Activated gamma-delta T cell treated with anti-CD3 and anti-CD28 coated beads, Interleukin-2, amount 50 U/mL, for 16 hours (primary cell): ENCODE measurements around the gene ZIK1.

ENCODE experiments used
- DNase-seq: peaks from one replicate; pipeline ENCODE4 v3.0.0-alpha.2; 2020; ENCODE audit warnings: low read depth

The ZIK1 gene

DNA sequence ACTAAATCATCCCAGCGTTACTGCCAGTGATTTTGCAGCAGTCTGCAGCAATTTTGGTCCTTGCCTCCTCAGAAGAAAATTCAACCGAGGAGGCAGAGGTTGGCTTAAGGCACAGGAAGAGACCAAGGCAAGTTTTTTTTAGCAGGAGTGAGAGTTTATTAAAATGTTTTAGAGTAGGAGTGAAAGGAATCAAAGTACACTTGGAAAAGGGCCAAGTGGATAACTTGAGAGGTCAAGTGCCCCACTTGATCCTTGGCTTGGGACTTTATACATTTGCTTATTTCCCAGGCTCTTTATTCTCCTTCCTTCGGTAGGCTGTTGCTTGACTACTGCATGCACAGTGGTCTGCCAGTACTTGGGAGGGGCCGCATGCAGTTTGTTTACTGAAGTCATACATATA is 27.2 kb downstream of the ZIK1 start:
- DNase-seq: no peak

GRCh38 chr19:57613941-57614743 is 30.2 kb downstream of the ZIK1 start, which contains the start of gene ZNF134:
Gene ZNF134 (plus strand): TSS chr19:57614242. CDS start chr19:57619469, 5,227 bp downstream.
- DNase-seq: peak; percentile 85

GRCh38 chr19:57615346-57615745 is 31.4 kb downstream of the ZIK1 start:
- no peak for DNase-seq

DNA sequence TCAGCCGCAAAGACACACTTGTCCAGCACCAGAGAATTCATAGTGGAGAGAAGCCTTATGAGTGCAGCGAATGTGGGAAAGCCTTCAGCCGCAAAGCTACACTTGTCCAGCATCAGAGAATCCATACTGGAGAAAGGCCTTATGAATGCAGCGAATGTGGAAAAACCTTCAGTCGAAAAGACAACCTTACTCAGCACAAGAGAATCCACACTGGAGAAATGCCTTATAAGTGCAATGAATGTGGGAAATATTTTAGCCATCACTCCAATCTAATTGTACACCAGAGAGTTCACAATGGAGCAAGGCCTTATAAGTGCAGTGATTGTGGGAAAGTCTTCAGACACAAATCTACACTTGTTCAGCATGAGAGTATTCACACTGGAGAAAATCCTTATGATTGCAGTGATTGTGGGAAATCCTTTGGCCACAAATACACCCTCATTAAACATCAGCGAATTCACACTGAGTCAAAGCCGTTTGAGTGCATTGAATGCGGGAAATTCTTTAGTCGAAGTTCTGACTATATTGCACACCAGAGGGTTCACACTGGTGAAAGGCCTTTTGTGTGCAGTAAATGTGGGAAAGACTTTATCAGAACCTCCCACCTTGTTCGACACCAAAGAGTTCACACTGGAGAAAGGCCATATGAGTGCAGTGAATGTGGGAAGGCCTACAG is 36.9 kb downstream of the ZIK1 start:
- DNase-seq: no peak

GRCh38 chr19:57623091-57623490 is 39.1 kb downstream of the ZIK1 start:
- DNase-seq: no peak

- DNase-seq: peak; percentile 83
Observed at GRCh38 chr19:57632987-57633831, 49.3 kb downstream of the ZIK1 start, which contains the start of gene ZNF211. Gene ZNF211 (plus strand): TSS chr19:57633168. CDS start chr19:57633347, 179 bp downstream.

DNA sequence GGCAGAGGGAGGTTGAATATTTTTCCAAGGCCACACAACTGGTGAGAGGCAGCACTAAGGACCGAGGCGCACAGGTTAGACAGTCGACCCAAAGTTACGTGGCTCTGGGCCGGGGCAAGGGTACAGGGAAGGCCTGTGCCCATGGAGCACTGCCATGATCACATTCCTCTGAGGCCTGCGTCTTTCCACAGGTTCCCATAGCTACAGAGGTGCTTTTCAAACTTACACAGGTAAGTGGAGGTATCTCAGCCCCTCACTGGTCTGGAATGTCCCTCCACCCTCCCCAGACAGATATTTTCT is 49.8 kb downstream of the ZIK1 start:
- no peak for DNase-seq

DNA sequence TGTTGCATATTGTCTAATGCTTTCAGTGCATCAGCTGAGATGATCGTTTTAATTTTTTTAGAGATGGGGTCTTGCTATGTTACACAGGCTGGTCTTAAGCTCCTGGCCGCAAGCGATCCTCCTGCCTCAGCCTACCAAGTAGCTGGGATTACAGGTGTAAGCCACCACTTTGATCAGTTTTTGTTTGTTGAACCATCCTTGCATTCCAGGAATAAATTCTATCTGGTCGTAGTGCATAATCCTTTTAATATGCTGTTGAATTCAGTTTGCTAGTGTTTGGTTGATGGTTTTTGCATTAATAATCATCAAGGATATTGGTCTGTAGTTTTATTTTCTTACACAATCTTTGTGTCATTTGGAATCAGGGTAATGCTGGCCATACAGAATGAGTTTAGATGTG is 53.4 kb downstream of the ZIK1 start:
- DNase-seq: no peak

DNA sequence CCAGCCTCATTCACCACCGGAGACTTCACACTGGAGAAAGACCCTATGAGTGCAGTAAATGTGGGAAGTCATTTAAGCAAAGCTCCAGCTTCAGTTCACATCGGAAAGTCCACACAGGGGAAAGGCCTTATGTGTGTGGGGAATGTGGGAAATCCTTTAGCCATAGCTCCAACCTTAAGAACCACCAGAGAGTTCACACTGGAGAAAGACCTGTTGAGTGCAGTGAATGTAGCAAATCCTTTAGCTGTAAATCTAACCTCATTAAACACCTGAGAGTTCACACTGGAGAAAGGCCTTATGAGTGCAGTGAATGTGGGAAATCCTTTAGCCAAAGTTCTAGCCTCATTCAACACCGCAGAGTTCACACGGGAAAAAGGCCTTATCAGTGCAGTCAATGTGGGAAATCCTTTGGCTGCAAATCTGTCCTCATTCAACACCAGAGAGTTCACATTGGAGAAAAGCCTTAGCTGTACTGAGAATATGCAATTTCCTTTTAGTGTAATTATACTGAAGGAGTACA is 57.8 kb downstream of the ZIK1 start:
- DNase-seq: no peak

DNA sequence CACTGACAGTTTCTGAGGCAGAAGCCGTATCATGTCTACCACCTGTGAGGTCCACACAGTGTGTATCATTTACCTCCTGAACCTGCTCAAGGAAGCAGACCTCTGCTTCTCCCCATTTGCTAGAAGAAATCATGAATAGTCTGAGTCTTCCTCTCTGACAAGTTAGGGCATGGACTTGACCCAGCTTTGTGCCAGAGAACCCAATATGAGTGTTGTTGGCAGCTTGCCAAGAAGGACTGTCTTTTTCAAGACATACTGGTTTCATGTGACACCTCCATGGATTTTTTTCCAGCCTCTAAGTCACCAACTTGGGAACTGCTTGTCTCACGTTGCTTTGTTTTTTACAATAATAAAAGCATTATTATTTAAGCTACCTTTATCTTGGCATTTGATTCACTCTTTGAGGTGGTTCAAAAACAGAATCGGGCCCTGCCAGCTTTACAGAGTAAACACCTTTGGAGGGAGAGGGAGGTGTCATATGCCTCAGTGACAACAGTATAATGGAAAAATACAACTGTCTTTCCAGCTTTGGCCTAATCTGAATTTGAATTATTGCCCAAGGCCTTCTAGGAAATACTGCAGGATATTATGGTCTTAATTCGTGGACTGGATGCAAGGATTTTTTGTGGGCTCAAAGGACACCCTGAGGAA is 58.6 kb downstream of the ZIK1 start:
- DNase-seq: no peak
